GM23338 (cell line): Measurements from ENCODE around the gene FAM162A. TPM values are rescaled to one million over a fixed set of nuclear protein-coding genes. Genes with fewer than 3 reads are reported as not detected.

ENCODE experiments used
- ATAC-seq: fragments of 200-7000 bp; cut with Tn5 transposase; 3 replicates; pipeline ENCODE4 v1.9.1; 2020
- DNase-seq: peaks from one replicate; pipeline ENCODE4 v3.0.0-alpha.2; 2015; ENCODE audit warnings: low spot score
- H2AFZ ChIP-seq: fragments of 200-600 bp; sonication (generic); 2 replicates; pipeline ENCODE4 v1.8.0; 2016; ENCODE audit warnings: antibody characterized with exemption, mild to moderate bottlenecking, moderate library complexity
- H3F3A ChIP-seq: fragments of 200-600 bp; sonication (generic); replicated peaks from 2 replicates; pipeline ENCODE4 v1.8.0; 2017; ENCODE audit warnings: antibody characterized with exemption, mixed run types, low read depth
- H3K27ac ChIP-seq: fragments of 200-600 bp; sonication (generic); 2 replicates; pipeline ENCODE4 v1.6.1; 2016; ENCODE audit warnings: low read depth
- H3K27me3 ChIP-seq: fragments of 200-600 bp; sonication (generic); 2 replicates; pipeline ENCODE4 v1.8.0; 2016; ENCODE audit warnings: mild to moderate bottlenecking, mixed run types, moderate library complexity; ENCODE audit not compliant: insufficient read depth
- H3K36me3 ChIP-seq: fragments of 200-600 bp; sonication (generic); 2 replicates; pipeline ENCODE4 v1.8.0; 2016; ENCODE audit warnings: mild to moderate bottlenecking; ENCODE audit not compliant: insufficient read depth
- H3K4me1 ChIP-seq: fragments of 200-600 bp; sonication (generic); 2 replicates; pipeline ENCODE4 v1.8.0; 2016; ENCODE audit warnings: mild to moderate bottlenecking, moderate library complexity; ENCODE audit not compliant: insufficient read depth
- H3K4me2 ChIP-seq: fragments of 200-600 bp; sonication (generic); 2 replicates; pipeline ENCODE4 v1.7.1; 2017; ENCODE audit warnings: mixed run types
- H3K4me3 ChIP-seq: fragments of 200-600 bp; sonication (generic); 2 replicates; pipeline ENCODE4 v1.6.1; 2016; ENCODE audit warnings: mixed run types
- H3K79me2 ChIP-seq: fragments of 200-600 bp; sonication (generic); replicated peaks from 2 replicates; pipeline ENCODE4 v1.8.0; 2017; ENCODE audit warnings: mild to moderate bottlenecking; ENCODE audit not compliant: insufficient read depth
- H3K9me2 ChIP-seq: fragments of 200-600 bp; sonication (generic); 2 replicates; pipeline ENCODE4 v1.8.0; 2017; ENCODE audit not compliant: insufficient read depth
- H4K20me1 ChIP-seq: fragments of 200-600 bp; sonication (generic); replicated peaks from 2 replicates; pipeline ENCODE4 v1.8.0; 2017; ENCODE audit warnings: mild to moderate bottlenecking; ENCODE audit not compliant: insufficient read depth
- H3K27ac Mint-ChIP-seq: 2 replicates; pipeline ENCODE4 v1.8.0; 2020; ENCODE audit warnings: inconsistent platforms, mild to moderate bottlenecking, moderate library complexity, mixed read lengths
- H3K27me3 Mint-ChIP-seq: 3 replicates; pipeline ENCODE4 v1.8.0; 2022; ENCODE audit warnings: low read depth, mild to moderate bottlenecking, moderate library complexity, mixed read lengths, inconsistent platforms; ENCODE audit not compliant: insufficient read depth, poor library complexity
- H3K36me3 Mint-ChIP-seq: 3 replicates; pipeline ENCODE4 v1.8.0; 2021; ENCODE audit warnings: low read depth, mild to moderate bottlenecking, inconsistent platforms, moderate library complexity, mixed read lengths
- H3K4me1 Mint-ChIP-seq: 3 replicates; pipeline ENCODE4 v1.8.0; 2020; ENCODE audit warnings: mild to moderate bottlenecking, inconsistent platforms, mixed read lengths
- H3K4me3 Mint-ChIP-seq: 3 replicates; pipeline ENCODE4 v1.8.0; 2021; ENCODE audit warnings: moderate library complexity, mild to moderate bottlenecking, inconsistent platforms, mixed read lengths
- H3K9me3 Mint-ChIP-seq: 3 replicates; pipeline ENCODE4 v1.8.0; 2020; ENCODE audit warnings: moderate library complexity, mild to moderate bottlenecking, inconsistent platforms, mixed read lengths
- CREB1 ChIP-seq: fragments of 250-450 bp; sonication (Bioruptor Pico); IDR thresholded peaks from 2 replicates; pipeline ENCODE4 v1.5.0; 2020; ENCODE audit warnings: low read depth, mild to moderate bottlenecking, moderate library complexity
- CTCF ChIP-seq, 2 experiments: fragments of 200-600 bp in 1 of 2; sonication (generic) in 1 of 2; conservative IDR thresholded peaks; 2 replicates each; pipeline versions ENCODE4 v1.5.1 to v1.6.1; 2016 to 2017; ENCODE audit warnings: antibody characterized with exemption in 2 of 2, low read depth in 2 of 2, mild to moderate bottlenecking in 2 of 2, moderate library complexity in 1 of 2
- ETS1 ChIP-seq: IDR thresholded peaks from 2 replicates; pipeline ENCODE4 v1.6.1; 2016; ENCODE audit warnings: antibody characterized with exemption
- EZH2 ChIP-seq: fragments of 200-600 bp; sonication (generic); IDR thresholded peaks from one replicate; pipeline ENCODE4 v1.8.0; 2017; ENCODE audit warnings: antibody characterized with exemption, mild to moderate bottlenecking, low read depth; ENCODE audit not compliant: unreplicated experiment
- EZH2phosphoT487 ChIP-seq: fragments of 200-600 bp; sonication (generic); IDR thresholded peaks from one replicate; pipeline ENCODE4 v1.8.1; 2018; ENCODE audit warnings: antibody characterized with exemption; ENCODE audit not compliant: unreplicated experiment
- JUNB ChIP-seq: IDR thresholded peaks from one replicate; pipeline ENCODE4 v1.6.1; 2016; ENCODE audit warnings: antibody characterized with exemption; ENCODE audit not compliant: unreplicated experiment
- NANOG ChIP-seq: IDR thresholded peaks from 2 replicates; pipeline ENCODE4 v1.6.1; 2016; ENCODE audit warnings: antibody characterized with exemption, borderline replicate concordance
- POLR2AphosphoS5 ChIP-seq: IDR thresholded peaks from 2 replicates; pipeline ENCODE4 v1.6.1; 2016; ENCODE audit warnings: antibody characterized with exemption, low read depth
- REST ChIP-seq: IDR thresholded peaks from one replicate; pipeline ENCODE4 v1.6.1; 2018; ENCODE audit warnings: antibody characterized with exemption; ENCODE audit not compliant: unreplicated experiment
- STAT1 ChIP-seq: IDR thresholded peaks from one replicate; pipeline ENCODE4 v1.6.1; 2016; ENCODE audit warnings: antibody characterized with exemption; ENCODE audit not compliant: unreplicated experiment
- ZNF114 ChIP-seq: fragments of 250-450 bp; sonication (Bioruptor Pico); IDR thresholded peaks from 2 replicates; pipeline ENCODE4 v1.5.0; 2020; ENCODE audit warnings: mild to moderate bottlenecking, moderate library complexity
- ZNF331 ChIP-seq: fragments of 250-450 bp; sonication (Bioruptor Pico); IDR thresholded peaks from 2 replicates; pipeline ENCODE4 v1.5.0; 2020; ENCODE audit warnings: low read depth, mild to moderate bottlenecking, moderate library complexity
- ZNF462 ChIP-seq: fragments of 250-450 bp; sonication (Bioruptor Pico); IDR thresholded peaks from 2 replicates; pipeline ENCODE4 v1.5.0; 2020; ENCODE audit warnings: mild to moderate bottlenecking, moderate library complexity
- polyA plus RNA-seq: library from polyadenylated mRNA; unstranded; fragments of >200 nt; fragmentation: Nextera tagmentation; extraction: Ambion mirVana; gene quantifications from 2 replicates; pipeline ENCODE4 v1.2.1, GENCODE V29; 2016
- total RNA-seq: library from RNA; depleted of rRNA; stranded (reverse); fragments of >200 nt; shearing (Covaris generic); gene quantifications from 2 replicates; pipeline ENCODE4 v1.2.3, GENCODE V29; 2014

FAM162A gene
- total and polyA plus RNA-seq, 2 experiments from 2014 or later, result 35.9 to 234 TPM

- TF ChIP-seq ZNF462 (CRISPR knock-in tag), result no peak
These were observed 17.6 kb upstream of the FAM162A start (continued) for GRCh38 chr3:122366379-122366749.

GRCh38 chr3:122374034-122374433 lies 9.9 kb upstream of the FAM162A start:
- H3K4me1 Mint-ChIP-seq, result no peaks in the 10 kb centered on the region; the same call in 2 of the 3 replicates
- no peak overlapping the region for H2AFZ ChIP-seq
- no peak for ATAC-seq
- no peak for TF ChIP-seq CREB1 (CRISPR knock-in tag)
- no peak for TF ChIP-seq EZH2phosphoT487
- no peak for TF ChIP-seq JUNB
- no peak for TF ChIP-seq CTCF (conservative IDR thresholded peaks at IDR 0.05; ENCODE audit: low read depth in 2 of 2)
- no peak for TF ChIP-seq STAT1
- no peak for TF ChIP-seq ZNF331
- TF ChIP-seq REST, result no peak
- no peak for TF ChIP-seq POLR2AphosphoS5
- no peak for TF ChIP-seq ETS1
- TF ChIP-seq NANOG, result no peak
- no peak for TF ChIP-seq EZH2
- no peak for TF ChIP-seq ZNF114 (CRISPR knock-in tag)

More at GRCh38 chr3:122374034-122374433, 9.9 kb upstream of the FAM162A start:
- Histone ChIP-seq H3F3A (no peaks in the 10 kb centered on the region), H3K4me3 (no peak overlapping the region), H3K9me2 (no peaks in the 10 kb centered on the region), H3K4me2 (no peak overlapping the region), H3K27ac (no peak overlapping the region), H3K4me1 (no peaks in the 10 kb centered on the region), H3K27me3 (no peaks in the 10 kb centered on the region), H4K20me1 (peaks cover 21% of the 10 kb centered on the region), H3K79me2 (peaks cover 74% of the 10 kb centered on the region), H3K36me3 (no peaks in the 10 kb centered on the region)
- no peak for DNase-seq
- Mint-ChIP-seq H3K36me3 (peaks cover 12% of the 10 kb centered on the region), H3K9me3 (no peaks in the 10 kb centered on the region), H3K27me3 (no peaks in the 10 kb centered on the region), H3K27ac (no peak overlapping the region), H3K4me3 (no peak overlapping the region)
